Uterus (tissue), 4 donors: ENCODE data around the gene TAF12. TPM values are rescaled to one million over a fixed set of nuclear protein-coding genes. Genes with fewer than 3 reads are reported as not detected.

Source experiments
- DNase-seq, 2 donors: peaks; one replicate each; pipeline ENCODE4 v3.0.0-alpha.2; 2019 to 2020
- H3K27ac ChIP-seq, 2 donors: fragments of 200-600 bp; sonication (generic); 1 replicate in 1 of 2; 2 replicates in 1 of 2; pipeline ENCODE4 v1.5.1; 2016 to 2018
- H3K27me3 ChIP-seq, 2 donors: fragments of 200-600 bp; sonication (generic); one replicate each; pipeline ENCODE4 v1.5.1; 2018 to 2019; ENCODE audit warnings: control low read depth in 1 of 2
- H3K36me3 ChIP-seq, 2 donors: fragments of 200-600 bp; sonication (generic); one replicate each; pipeline ENCODE4 v1.5.1; 2019; ENCODE audit warnings: control low read depth in 1 of 2
- H3K4me1 ChIP-seq, 2 donors: fragments of 200-600 bp; sonication (generic); one replicate each; pipeline ENCODE4 v1.5.1; 2018 to 2019; ENCODE audit warnings: control low read depth in 1 of 2
- H3K4me3 ChIP-seq, 2 donors: fragments of 200-600 bp; sonication (generic); 1 replicate in 1 of 2; 2 replicates in 1 of 2; pipeline ENCODE4 v1.5.1; 2018 to 2019; ENCODE audit warnings: mild to moderate bottlenecking in 1 of 2
- H3K9me3 ChIP-seq, 2 donors: fragments of 200-600 bp; sonication (generic); one replicate each; pipeline ENCODE4 v1.5.1; 2019; ENCODE audit warnings: control low read depth in 1 of 2
- POLR2A ChIP-seq, 2 donors: fragments of 450-650 bp; IDR thresholded peaks; one replicate each; pipeline ENCODE4 v1.6.1; 2016; ENCODE audit warnings: antibody characterized with exemption in 2 of 2, mild to moderate bottlenecking in 1 of 2, moderate library complexity in 1 of 2
- intact Hi-C: fragments of 100-400 bp; cut with DNase I; formaldehyde crosslinking; loops from one replicate; pipeline ENCODE4 v1.15.1; 2023; ENCODE audit warnings: low total_unique reads
- total RNA-seq, 4 donors: library from RNA; depleted of rRNA in 3 of 4; stranded (reverse); fragments of >200 nt in 3 of 4; gene quantifications; one replicate each; pipeline versions ENCODE4 v1.1.0 to v1.2.4, GENCODE V29; 2014 to 2023
- TF ChIP-seq, protein P1 (sequence below), 4 experiments: fragments of 200-600 bp in 2 of 4; fragments of 450-650 bp in 2 of 4; sonication (generic) in 2 of 4; IDR thresholded peaks; one replicate each; pipeline ENCODE4 v1.5.1; 2016 to 2019; ENCODE audit warnings: antibody characterized with exemption in 4 of 4, mild to moderate bottlenecking in 2 of 4, moderate library complexity in 1 of 4
- donor health status: DM: yes; HTN: yes; CAD: no.

The TAF12 gene
- total RNA-seq, 4 donors from 2014 or later = 5.3 to 24.4 (median 13.7) TPM

- no peak for DNase-seq
- Histone ChIP-seq H3K9me3 (no peaks in the 10 kb centered on the region), H3K4me1 (peaks cover 8% of the 10 kb centered on the region in 2 donors), H3K36me3 (no peaks in the 10 kb centered on the region), H3K27me3 (no peaks in the 10 kb centered on the region), H3K27ac (peak overlapping the region; percentile 79 to 86), H3K4me3 (peak overlapping the region; percentile 69 to 75)
- intact Hi-C loops = no loop called here
- TF ChIP-seq POLR2A (IDR thresholded peaks at IDR 0.05) = no peak
- TF ChIP-seq, protein P1, sequence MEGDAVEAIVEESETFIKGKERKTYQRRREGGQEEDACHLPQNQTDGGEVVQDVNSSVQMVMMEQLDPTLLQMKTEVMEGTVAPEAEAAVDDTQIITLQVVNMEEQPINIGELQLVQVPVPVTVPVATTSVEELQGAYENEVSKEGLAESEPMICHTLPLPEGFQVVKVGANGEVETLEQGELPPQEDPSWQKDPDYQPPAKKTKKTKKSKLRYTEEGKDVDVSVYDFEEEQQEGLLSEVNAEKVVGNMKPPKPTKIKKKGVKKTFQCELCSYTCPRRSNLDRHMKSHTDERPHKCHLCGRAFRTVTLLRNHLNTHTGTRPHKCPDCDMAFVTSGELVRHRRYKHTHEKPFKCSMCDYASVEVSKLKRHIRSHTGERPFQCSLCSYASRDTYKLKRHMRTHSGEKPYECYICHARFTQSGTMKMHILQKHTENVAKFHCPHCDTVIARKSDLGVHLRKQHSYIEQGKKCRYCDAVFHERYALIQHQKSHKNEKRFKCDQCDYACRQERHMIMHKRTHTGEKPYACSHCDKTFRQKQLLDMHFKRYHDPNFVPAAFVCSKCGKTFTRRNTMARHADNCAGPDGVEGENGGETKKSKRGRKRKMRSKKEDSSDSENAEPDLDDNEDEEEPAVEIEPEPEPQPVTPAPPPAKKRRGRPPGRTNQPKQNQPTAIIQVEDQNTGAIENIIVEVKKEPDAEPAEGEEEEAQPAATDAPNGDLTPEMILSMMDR (IDR thresholded peaks at IDR 0.05) = no peak
Observed at GRCh38 chr1:28642056-28642846, 616 bp downstream of the TAF12 start.

- Histone ChIP-seq H3K27ac (no peak overlapping the region), H3K4me3 (no peak overlapping the region), H3K27me3 (no peaks in the 10 kb centered on the region), H3K9me3 (no peaks in the 10 kb centered on the region), H3K4me1 (peaks cover 8% of the 10 kb centered on the region in 2 donors), H3K36me3 (no peaks in the 10 kb centered on the region)
- TF ChIP-seq, protein P1 (IDR thresholded peaks at IDR 0.05) = no peak
- no peak for TF ChIP-seq POLR2A (IDR thresholded peaks at IDR 0.05)
- intact Hi-C loops = no loop called here
- DNase-seq = no peak
Observed at GRCh38 chr1:28640766-28641165, 2.1 kb downstream of the TAF12 start.

GRCh38 chr1:28632560-28632959 lies 10.3 kb downstream of the TAF12 start:
- TF ChIP-seq, protein P1 (IDR thresholded peaks at IDR 0.05) = no peak
- TF ChIP-seq POLR2A (IDR thresholded peaks at IDR 0.05) = no peak
- DNase-seq = no peak
- H3K4me3 ChIP-seq = no peak overlapping the region
- H3K27me3 ChIP-seq = no peaks in the 10 kb centered on the region
- intact Hi-C loops = no loop called here
- H3K9me3 ChIP-seq = no peaks in the 10 kb centered on the region
- H3K27ac ChIP-seq = no peak overlapping the region
- no peaks in the 10 kb centered on the region for H3K36me3 ChIP-seq
- no peaks in the 10 kb centered on the region for H3K4me1 ChIP-seq

- Histone ChIP-seq H3K27ac (no peak overlapping the region), H3K36me3 (no peaks in the 10 kb centered on the region), H3K9me3 (no peaks in the 10 kb centered on the region), H3K27me3 (no peaks in the 10 kb centered on the region), H3K4me3 (no peak overlapping the region), H3K4me1 (no peaks in the 10 kb centered on the region)
- no peak for DNase-seq
- TF ChIP-seq, protein P1 (IDR thresholded peaks at IDR 0.05) = no peak
- TF ChIP-seq POLR2A (IDR thresholded peaks at IDR 0.05) = no peak
- intact Hi-C loops = no loop called here
Observed at GRCh38 chr1:28631713-28632112, 11.2 kb downstream of the TAF12 start.

DNA sequence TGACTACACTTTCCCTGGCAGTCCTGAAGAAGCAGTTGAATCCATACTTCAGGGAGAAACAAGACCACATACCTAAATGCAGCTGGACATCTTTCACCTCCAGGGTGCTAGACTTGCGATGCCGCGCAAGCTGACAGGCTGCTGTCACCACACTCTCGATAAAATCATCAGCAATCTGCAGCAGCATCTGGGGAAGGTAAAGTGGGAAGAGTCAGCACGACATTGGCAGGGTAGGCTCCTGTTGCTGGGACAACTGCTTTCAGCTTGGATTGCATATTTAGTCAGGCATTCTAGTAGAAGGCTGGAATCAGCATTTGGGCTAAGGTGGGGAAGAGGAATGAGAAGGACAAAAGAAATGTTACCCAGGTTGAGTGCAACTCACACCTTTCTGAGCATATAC lies 29.7 kb downstream of the TAF12 start:
- H3K9me3 ChIP-seq = no peaks in the 10 kb centered on the region
- no peak overlapping the region for H3K4me3 ChIP-seq
- H3K36me3 ChIP-seq = no peaks in the 10 kb centered on the region
- no peak for TF ChIP-seq POLR2A (IDR thresholded peaks at IDR 0.05)
- intact Hi-C loops = no loop called here
- H3K27ac ChIP-seq = no peak overlapping the region
- no peaks in the 10 kb centered on the region for H3K27me3 ChIP-seq
- DNase-seq = no peak
- H3K4me1 ChIP-seq = no peaks in the 10 kb centered on the region
